Measurements from ENCODE around the gene FRG2.
"Not testable (repeated sequence)": the region's sequence is repeated elsewhere in the genome, so short reads cannot be mapped to it uniquely, and the experiment has no call there.

FRG2 gene

DNA sequence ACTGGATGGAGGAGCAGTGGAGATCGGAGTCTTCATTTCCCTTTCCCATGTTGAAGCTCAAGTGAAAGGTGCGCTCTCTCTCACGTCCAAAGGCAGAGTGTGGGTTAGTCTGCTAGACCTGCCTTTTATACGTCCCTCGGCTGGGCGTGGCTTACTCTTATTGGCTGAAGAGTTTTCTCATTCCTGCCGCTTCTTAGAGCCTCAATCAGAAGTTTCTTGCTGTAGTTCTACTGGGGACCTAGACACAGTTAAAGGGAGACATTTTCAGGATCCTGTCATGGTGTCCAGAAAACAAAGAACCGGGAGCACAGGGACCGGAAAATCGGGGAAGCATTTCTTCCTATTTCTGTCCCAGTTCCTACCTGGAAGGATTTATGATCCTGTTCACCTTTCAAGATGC lies at the start of gene FRG2:
Gene FRG2 (minus strand): TSS at position 101 of the 400 bp plus-strand sequence. CDS start 52 bp downstream, at position 49.
- DNase-seq (ENCODE audit: low read depth) = not testable (repeated sequence)

DNA sequence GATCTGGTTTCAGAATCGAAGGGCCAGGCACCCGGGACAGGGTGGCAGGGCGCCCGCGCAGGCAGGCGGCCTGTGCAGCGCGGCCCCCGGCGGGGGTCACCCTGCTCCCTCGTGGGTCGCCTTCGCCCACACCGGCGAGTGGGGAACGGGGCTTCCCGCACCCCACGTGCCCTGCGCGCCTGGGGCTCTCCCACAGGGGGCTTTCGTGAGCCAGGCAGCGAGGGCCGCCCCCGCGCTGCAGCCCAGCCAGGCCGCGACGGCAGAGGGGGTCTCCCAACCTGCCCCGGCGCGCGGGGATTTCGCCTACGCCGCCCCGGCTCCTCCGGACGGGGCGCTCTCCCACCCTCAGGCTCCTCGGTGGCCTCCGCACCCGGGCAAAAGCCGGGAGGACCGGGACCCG lies 41.3 kb upstream of the FRG2 start:
- DNase-seq (ENCODE audit: low read depth) = not testable (repeated sequence)

DNA sequence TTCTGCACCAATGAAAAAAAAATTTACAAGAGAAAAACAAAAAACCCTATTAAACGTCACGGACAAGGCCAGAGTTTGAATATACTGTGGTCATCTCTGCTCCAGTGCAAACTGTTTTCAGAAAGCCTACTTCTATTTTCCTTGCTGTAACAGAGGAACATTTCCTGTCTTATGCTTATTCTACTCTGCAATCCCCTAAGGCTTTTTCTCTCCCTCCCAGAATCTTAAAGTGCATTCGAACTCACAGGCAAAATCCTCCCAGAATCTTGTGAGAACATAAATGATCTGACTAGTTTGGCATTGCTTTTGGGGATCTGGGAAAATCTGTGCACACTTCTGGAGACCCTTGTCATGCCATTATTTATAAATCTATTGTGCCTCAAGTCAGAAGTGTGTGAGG lies 37.7 kb upstream of the FRG2 start:
- DNase-seq (ENCODE audit: low read depth) = not testable (repeated sequence)

DNA sequence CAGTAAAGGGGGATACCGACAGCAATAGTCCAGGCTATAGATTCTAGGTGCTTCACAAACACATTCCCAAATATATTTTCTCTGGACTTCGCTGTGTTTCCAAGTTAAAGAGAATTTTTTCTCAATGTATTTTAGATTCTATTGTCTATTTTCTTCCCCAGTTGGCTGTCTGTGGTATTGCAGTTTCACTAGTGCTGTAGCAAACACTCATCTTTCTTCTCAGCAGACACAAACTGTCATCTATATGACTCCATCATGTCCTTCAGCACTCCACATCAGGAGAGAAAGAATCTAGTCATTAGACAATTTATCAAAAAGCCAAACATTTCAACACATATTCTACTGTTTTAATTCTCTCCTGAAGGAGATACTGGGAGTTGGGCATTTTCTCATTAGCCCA lies 37.3 kb upstream of the FRG2 start, which contains the start of gene DBET:
Gene DBET (plus strand): TSS at position 161 of the 400 bp plus-strand sequence.
- not testable (repeated sequence) for DNase-seq (ENCODE audit: low read depth)

DNA sequence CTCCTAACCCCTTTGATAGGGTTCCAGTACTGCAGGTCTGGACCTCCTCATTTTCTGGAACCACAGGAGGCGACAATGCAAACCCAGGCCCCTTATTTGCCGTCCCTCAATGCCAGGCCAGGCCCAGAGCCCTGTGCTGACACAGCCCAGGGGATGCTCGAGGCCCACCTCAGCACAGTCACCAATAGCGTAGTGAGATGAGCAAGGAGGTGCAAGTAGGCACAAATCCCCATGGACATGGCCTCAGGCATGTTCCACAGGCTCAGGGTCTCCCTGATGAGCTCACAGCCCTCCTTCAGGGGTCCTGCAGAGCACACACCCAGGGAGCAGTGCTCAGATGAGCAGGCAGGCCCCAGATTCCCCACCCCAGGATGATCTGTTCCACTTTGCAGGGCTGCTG lies 31.9 kb upstream of the FRG2 start:
- not testable (repeated sequence) for DNase-seq (ENCODE audit: low read depth)

DNA sequence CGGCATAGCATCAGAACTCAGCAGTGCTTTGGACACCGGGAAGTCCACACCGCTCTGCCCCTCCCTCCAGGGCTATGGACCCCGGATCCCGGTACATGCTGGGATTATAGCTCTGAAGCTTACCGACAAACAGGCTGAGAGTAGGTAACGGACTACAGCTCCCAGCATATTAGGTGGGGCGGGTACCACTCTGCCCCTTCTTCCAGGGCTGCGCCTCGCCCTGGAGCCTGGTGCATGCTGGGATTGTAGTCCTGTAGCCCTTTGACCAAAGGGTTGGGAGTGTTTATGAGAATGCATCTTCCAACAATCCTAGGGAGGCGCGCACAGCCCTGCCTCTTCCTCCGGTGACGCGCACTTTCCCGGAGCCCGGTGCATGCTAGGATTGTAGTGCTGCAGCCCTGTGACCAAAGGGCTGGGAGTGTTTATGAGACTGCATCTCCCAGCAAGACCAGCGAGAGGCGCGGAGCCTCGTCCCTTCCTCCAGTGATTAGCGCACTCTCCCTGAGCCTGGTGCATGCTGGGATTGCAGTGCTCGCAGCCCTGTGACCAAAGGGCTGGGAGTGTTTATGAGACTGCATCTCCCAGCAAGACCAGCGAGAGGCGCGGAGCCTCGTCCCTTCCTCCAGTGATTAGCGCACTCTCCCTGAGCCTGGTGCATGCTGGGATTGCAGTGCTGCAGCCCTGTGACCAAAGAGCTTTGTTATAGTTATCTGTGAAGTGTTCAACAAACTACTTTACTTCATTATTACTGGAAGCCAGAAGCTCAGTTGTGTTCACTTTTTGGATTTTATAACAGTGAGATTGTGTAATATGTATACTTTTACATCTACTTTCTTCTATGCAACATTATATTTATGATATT lies 22.6 kb upstream of the FRG2 start:
- DNase-seq (ENCODE audit: low read depth) = not testable (repeated sequence)

DNA sequence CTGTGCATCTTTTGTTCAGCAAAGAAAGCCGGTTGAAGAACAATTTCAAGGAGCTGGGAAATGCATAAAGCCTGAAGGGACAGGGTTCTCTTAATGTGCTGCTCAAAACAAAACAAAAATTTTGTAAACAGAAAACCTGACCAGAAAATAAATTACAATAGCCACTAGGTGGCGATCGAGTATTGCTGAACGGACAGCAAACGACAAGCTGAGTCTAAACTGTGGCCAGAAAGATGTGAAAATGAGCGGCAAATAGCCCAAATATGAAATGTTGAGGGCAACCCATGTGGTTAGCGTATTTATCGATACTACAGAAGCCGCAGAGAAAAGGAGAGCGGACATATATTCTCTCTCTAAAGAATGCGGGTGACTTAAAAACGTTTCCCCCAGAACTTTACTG lies 20.6 kb upstream of the FRG2 start:
- DNase-seq (ENCODE audit: low read depth) = not testable (repeated sequence)

DNA sequence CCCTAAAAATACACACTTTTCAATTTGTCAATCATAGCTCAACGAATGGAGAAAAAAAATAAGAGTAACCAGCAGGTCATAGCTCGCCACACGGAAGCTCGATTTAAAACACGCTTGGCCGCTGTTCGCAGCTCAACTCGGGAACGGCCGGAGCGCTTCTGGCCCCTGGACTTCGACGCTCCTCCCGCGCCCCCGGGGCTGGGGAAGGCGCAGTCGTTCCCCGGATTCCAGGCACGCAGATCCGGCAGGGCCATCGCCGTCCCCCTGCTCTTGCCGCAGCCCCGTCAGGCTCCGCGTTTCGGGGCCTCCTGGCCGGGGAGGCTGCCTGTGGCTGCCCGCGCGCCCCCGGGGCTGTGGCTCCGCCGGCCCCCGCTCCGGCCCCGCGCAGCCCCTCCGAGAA lies 13.8 kb upstream of the FRG2 start:
- DNase-seq (ENCODE audit: low read depth) = not testable (repeated sequence)

DNA sequence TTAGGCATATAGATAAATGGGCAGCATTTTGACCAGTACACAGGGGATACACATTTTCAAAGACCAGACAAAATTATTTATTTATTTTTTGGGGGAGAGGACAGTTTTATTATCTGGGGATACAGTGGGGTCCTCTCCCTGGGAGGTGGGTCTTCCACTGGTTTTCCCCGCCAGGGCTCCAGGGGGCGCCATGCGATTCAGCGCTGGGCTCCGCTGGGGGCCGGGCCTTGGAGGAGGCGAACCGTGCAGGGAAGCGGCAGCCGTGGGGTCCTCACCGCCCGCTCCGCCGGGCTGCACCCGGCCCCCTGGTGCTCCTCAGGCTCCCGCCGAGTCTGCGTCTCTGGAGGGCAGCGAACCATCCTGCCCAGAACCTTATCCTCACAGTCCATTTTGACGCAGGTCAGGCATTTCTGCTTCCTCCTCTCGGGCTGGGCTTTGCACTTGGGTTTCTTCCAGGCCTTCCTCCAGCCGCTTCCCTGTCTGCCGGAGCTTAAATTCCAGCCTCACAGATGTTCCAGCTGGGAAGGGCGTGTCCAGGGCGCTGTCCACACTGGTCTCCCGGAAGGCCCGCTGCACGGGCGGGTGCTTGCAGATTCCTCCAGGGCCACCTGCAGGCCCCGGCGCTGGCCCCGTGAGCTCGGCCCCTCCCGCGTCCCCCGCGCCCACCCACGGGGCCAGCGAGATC lies 10.8 kb upstream of the FRG2 start:
- not testable (repeated sequence) for DNase-seq (ENCODE audit: low read depth)

DNA sequence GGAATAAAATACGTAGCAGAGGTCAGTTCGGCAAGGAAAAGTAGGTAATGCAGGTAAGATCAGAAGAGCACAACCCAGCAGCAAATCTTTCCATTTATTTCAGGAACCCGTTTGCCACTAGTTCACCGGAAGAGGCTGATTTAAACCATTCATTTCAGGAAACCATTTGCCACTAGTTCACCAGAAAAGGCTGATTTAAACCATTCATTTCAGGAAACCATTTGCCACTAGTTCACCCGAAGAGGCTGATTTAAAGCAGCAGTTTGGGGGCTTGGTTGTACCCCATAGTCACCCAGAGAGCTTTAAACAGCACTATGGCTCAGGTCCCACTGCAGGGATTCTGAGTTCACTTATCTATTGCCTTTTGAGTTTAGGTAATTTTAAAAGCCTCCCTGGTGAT lies 4.2 kb upstream of the FRG2 start:
- not testable (repeated sequence) for DNase-seq (ENCODE audit: low read depth)

DNA sequence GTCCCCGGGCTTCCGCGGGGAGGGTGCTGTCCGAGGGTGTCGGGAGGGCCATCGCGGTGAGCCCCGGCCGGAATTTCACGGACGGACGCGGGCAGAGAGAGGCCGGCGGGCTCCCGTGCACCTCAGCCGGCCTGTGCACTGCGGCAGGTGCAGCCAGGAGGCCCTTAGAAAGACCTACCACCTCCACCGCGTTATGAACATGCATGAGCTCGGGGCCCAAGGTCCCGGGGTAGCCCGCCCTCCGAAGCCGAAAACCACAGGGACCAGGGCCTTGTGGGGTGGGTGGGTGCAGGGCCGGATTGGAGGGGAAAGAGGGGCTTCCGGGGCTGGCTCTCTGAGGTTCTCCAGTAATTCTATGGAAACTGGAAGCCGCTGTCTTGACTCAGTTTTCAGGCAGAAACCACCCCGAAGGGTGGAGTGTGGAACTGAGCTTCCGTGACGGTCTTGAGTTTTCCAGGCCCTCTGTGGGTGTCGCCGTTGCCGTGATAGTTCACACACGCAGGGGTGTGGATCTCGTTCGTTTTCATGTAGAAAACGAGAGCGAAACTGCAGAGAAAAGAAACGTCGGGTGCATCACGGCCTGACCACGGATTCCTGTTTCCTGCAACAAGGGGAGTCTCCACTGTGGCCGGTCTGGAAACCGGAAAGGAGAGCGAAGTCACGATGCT lies 4.3 kb downstream of the FRG2 start:
- not testable (repeated sequence) for DNase-seq (ENCODE audit: low read depth)

DNA sequence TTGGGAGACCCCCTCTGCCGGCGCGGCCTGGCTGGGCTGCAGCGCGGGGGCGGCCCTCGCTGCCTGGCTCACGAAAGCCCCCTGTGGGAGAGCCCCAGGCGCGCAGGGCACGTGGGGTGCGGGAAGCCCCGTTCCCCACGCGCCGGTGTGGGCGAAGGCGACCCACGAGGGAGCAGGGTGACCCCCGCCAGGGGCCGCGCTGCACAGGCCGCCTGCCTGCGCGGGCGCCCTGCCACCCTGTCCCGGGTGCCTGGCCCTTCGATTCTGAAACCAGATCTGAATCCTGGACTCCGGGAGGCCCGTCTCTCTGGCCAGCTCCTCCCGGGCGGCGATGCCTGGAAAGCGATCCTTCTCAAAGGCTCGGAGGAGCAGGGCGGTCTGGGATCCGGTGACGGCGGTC lies 5.1 kb downstream of the FRG2 start:
- not testable (repeated sequence) for DNase-seq (ENCODE audit: low read depth)

DNA sequence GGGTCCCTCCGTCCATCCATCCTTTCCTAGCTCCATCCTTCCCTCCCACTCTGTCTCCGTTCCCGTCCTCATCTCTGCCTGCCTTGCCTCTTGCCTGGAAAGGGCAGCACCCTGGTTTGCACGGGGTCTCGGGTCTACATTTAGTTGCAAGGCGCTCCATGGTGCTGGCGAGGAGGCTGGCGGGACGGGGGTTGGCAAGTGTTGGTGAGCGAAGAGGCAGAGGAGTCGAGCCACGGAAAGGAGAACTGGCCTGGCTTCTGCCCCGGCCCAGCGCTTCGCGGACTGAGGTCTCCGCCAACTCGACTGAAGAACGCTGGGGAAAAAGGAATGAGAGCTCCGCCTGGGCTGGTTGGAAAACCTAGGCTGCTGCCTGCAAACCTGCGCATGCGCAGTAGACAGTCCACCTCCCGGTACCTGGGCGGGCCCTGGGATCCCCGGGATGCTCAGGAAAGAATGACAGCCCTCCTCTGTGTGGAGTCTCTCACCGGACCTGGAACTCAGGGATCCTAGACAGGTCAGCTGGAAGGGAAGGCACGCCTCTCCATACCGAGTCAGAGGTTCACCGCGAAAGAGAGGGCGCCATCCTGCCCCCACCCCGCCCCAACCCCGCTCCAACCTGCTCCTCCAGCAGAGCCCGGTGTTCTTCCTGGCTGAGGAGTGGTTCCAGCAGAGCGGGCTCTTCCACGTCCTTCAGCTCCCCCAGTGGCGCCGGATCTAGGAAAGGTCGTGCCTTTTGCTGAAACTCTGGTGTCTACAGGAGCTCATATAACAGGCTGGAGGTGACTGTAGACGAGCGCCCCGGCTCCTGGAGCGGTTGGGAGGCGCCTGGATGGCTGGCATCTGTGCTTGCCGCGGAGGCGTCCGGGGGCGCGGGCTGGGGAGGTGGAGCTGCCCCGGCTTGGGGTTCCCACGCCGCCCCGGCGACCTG lies 6.0 kb downstream of the FRG2 start:
- no peak for DNase-seq (ENCODE audit: low read depth)

DNA sequence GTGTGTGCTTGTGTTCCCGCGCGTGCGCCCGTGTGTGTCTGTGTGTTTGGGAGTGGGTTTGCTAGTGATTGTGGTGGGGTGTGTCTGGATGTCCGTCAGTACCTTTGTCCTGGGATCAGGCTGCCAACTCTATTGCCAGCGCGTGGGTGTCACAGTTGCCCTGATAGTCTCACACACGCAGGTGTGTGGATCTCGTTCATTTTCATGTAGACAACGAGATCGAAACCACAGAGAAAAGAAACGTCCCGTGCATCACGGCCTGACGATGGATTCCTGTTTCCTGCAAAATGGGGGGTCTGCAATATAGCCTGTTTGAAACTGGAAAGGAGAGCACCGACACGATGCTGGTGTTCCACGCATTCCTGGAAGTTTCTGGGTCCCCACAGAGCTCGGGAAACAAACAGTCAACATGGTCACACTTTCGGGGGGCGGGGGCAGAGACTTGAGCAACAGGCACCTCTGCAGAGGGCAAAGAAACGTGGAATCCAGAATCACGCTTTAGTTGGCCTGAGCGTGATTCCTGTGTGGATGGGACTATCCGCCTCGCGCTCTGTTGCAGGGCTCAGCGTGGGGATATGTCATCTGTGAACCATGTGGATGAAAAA lies 7.1 kb downstream of the FRG2 start:
- DNase-seq (ENCODE audit: low read depth) = not testable (repeated sequence)

DNA sequence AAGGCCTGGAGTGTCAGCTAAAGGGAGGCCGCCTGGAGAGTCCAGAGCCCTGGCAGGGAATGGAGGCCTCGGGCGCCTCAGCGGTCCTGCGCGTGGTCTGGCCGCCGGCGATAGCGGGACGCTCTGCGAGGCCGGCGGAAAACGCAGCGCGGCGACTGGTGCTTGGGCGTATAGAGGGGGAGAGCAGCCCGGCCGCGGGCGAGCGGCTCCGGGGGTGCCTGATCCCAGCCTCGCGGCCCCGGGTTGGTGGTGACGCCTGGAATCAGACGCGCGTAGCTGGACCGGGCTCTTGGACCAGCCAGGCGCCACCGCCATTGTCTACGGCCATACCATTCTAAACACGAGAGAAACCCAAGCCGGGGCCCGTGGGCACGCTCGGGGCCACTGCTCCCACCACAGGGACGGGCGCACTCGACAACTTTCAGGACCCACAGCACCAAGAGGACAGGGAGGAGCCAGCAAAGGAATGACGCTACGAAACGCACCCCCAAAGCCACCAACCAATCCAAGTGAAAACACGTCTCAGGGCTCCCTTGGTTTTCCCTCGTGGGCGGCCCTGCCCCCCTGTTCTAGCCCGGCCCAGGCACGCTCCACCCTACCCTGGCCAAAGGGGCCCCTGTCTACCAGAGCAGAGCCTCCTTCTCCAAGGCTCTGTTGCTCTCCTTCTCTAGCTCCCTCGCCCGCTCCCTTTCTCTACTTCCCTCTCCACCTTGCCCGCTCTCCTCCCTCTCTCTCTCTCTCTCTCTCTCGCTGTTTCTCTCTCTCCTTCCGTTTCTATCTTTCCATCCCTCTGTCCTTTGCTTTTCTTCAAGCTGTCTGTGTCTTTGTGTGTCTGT lies 7.8 kb downstream of the FRG2 start:
- no peak for DNase-seq (ENCODE audit: low read depth)

DNA sequence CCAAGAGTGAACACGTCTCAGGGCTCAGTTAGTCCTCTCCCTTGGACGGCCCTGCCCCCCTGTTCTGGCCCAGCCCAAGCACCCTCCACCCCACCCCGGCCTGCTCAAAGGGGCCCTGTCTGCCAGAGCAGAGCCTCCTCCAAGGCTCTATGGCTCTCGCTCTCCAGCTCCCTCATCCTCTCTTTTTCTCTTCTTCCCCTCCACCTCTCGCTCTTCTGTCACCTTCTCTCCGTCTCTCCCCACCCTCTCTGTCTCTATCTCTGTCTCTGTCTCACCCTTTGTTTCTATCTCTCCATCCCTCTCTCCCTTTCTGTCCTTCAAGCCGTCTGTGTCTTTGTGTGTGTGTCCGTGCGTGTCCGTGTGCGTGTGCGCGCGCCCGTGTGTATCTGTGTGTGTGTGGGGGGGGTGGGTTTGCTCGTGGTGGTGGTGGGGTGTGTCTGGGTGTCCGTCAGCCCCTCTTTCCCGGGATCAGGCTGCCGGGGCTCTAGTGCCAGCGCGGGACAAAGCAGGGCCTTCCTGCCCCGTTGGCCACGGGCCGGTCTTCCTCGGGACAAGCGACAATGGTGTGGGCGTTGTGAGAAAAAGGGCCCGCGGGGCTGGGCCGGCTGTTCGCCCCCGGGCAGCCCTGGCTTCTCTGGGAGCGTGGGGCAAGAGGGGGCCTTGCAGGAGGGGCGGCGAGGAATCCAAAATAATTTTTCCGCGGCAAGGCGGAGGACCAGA lies 8.7 kb downstream of the FRG2 start:
- no peak for DNase-seq (ENCODE audit: low read depth)

DNA sequence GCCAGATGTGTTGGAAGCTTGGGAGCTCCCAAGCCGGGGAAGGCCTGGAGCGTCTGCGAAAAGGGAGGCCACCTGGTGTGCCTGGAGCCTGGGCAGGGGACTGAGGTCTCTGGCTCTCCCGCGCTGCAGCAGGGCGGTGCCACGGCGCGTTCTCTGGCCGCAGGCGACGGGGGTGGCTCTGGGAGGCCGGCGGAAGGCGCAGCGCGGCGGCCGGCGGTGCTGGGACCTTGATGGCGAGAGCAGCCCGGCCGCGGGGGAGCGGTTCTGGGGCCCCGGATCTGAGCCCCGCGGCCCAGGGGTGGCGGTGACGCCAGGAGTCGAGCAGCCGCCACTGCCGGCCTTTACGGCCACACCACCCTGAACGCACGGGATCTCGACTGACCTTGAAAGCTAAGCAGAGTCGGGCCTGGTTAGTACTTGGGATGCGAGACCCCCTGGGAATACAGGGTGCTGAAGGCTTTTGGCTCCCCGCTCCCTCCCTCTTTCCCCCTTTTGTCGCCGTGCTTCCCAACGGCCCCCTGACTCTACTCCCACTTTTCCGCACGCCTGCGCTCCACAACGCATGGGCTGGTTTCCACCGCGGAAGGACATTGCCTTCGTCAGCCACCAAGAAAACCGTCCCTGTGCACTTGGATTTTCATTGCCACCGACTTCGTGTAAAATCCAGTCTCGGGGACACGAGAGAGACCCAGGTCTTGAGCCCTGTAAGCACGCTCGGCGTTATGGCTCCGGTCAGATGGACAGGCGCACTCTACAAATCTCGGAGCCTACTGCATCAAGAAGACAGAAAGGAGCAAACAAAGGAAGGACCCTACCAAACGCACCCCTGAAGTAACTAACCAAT lies 9.5 kb downstream of the FRG2 start:
- DNase-seq (ENCODE audit: low read depth) = no peak
